HEK293 (cell line): ENCODE results near the gene PSAT1.

Source experiments
- CTCF ChIA-PET: fragments of 350-600 bp; formaldehyde crosslinking; extraction: SDS; loops from one replicate; lab custom pipeline; 2021; ENCODE audit warnings: antibody characterized with exemption; lab: Yijun Ruan, JAX
- POLR2A ChIA-PET: fragments of 300-600 bp; formaldehyde crosslinking; extraction: SDS; loops from one replicate; lab custom pipeline; 2020; ENCODE audit warnings: antibody characterized with exemption, inconsistent platforms; lab: Yijun Ruan, JAX
- H3K27ac ChIP-seq: fragments of 200-500 bp; sonication (Bioruptor generic); 2 replicates; pipeline ENCODE4 v1.5.1; 2014; ENCODE audit warnings: low read depth, low read length, control low read depth, inconsistent platforms; ENCODE audit errors: extremely low read depth
- H3K36me3 ChIP-seq, 2 experiments: fragments of 200-500 bp in 1 of 2; sonication (Bioruptor generic) in 1 of 2; 1 replicate in 1 of 2; 2 replicates in 1 of 2; pipeline ENCODE4 v1.5.1; 2014 to 2017; ENCODE audit warnings: inconsistent platforms in 2 of 2, low read length in 2 of 2; ENCODE audit not compliant: control insufficient read depth in 2 of 2, insufficient read depth in 1 of 2
- H3K4me1 ChIP-seq: fragments of 200-500 bp; sonication (Bioruptor generic); 2 replicates; pipeline ENCODE4 v1.5.1; 2014; ENCODE audit warnings: mild to moderate bottlenecking, low read length, inconsistent platforms; ENCODE audit not compliant: control insufficient read depth, insufficient read depth
- H3K4me3 ChIP-seq: 2 replicates; pipeline ENCODE4 v1.5.1; 2011; ENCODE audit warnings: low read depth, mild to moderate bottlenecking, control low read depth, low read length, moderate library complexity
- H3K9me3 ChIP-seq: fragments of 200-500 bp; sonication (Bioruptor generic); 2 replicates; pipeline ENCODE4 v1.5.1; 2014; ENCODE audit warnings: low read depth, low read length, inconsistent platforms; ENCODE audit not compliant: control insufficient read depth, insufficient read depth
- HOXA7 ChIP-seq: sonication (generic); formaldehyde crosslinking; IDR thresholded peaks from 2 replicates; pipeline ENCODE4 v1.8.1; 2022; ENCODE audit warnings: missing genetic modification reagents, borderline replicate concordance
- IKZF3 ChIP-seq: fragments of 450-650 bp; IDR thresholded peaks from 2 replicates; pipeline ENCODE4 v1.5.0; 2018; ENCODE audit warnings: missing biosample characterization, mild to moderate bottlenecking, missing genetic modification characterization, moderate library complexity
- KLF16 ChIP-seq: fragments of 450-650 bp; formaldehyde crosslinking; IDR thresholded peaks from 2 replicates; pipeline ENCODE4 v1.5.1; 2017; ENCODE audit warnings: missing biosample characterization, missing genetic modification characterization
- MEIS1 ChIP-seq: sonication (generic); formaldehyde crosslinking; IDR thresholded peaks from 2 replicates; pipeline ENCODE4 v1.8.1; 2022; ENCODE audit warnings: missing genetic modification reagents, mild to moderate bottlenecking, borderline replicate concordance
- REPIN1 ChIP-seq: fragments of 450-650 bp; formaldehyde crosslinking; IDR thresholded peaks from 2 replicates; pipeline ENCODE4 v1.5.1; 2017; ENCODE audit warnings: missing biosample characterization, missing genetic modification characterization, low read depth
- SETDB1 ChIP-seq: IDR thresholded peaks from one replicate; pipeline ENCODE4 v1.6.1; 2017; ENCODE audit warnings: mild to moderate bottlenecking, low read length, moderate library complexity, mixed read lengths; ENCODE audit not compliant: insufficient read length
- SP7 ChIP-seq: fragments of 450-650 bp; formaldehyde crosslinking; IDR thresholded peaks from 2 replicates; pipeline ENCODE4 v1.5.1; 2016; ENCODE audit warnings: missing biosample characterization, missing genetic modification characterization
- YY1 ChIP-seq: fragments of 450-650 bp; formaldehyde crosslinking; IDR thresholded peaks from 2 replicates; pipeline ENCODE4 v1.5.1; 2018; ENCODE audit warnings: missing biosample characterization, missing genetic modification characterization
- ZBTB17 ChIP-seq: fragments of 450-650 bp; formaldehyde crosslinking; IDR thresholded peaks from 2 replicates; pipeline ENCODE4 v1.5.1; 2016; ENCODE audit warnings: missing biosample characterization, missing genetic modification characterization
- ZEB2 ChIP-seq: fragments of 450-650 bp; formaldehyde crosslinking; IDR thresholded peaks from 2 replicates; pipeline ENCODE4 v1.5.1; 2016; ENCODE audit warnings: missing biosample characterization, missing genetic modification characterization
- ZIC2 ChIP-seq: fragments of 450-650 bp; formaldehyde crosslinking; IDR thresholded peaks from 2 replicates; pipeline ENCODE4 v1.5.1; 2016; ENCODE audit warnings: missing biosample characterization, missing genetic modification characterization
- ZNF10 ChIP-seq: fragments of 450-650 bp; formaldehyde crosslinking; IDR thresholded peaks from 2 replicates; pipeline ENCODE4 v1.5.1; 2017; ENCODE audit warnings: missing biosample characterization, missing genetic modification characterization
- ZNF138 ChIP-seq: fragments of 450-650 bp; formaldehyde crosslinking; IDR thresholded peaks from 2 replicates; pipeline ENCODE4 v1.5.1; 2016; ENCODE audit warnings: missing biosample characterization, missing genetic modification characterization, borderline replicate concordance
- ZNF146 ChIP-seq: fragments of 450-650 bp; formaldehyde crosslinking; IDR thresholded peaks from 2 replicates; pipeline ENCODE4 v1.5.1; 2016; ENCODE audit warnings: missing biosample characterization, missing genetic modification characterization
- ZNF155 ChIP-seq: fragments of 450-650 bp; formaldehyde crosslinking; IDR thresholded peaks from 2 replicates; pipeline ENCODE4 v1.5.1; 2016; ENCODE audit warnings: missing biosample characterization, missing genetic modification characterization
- ZNF2 ChIP-seq: fragments of 450-650 bp; formaldehyde crosslinking; IDR thresholded peaks from 2 replicates; pipeline ENCODE4 v1.5.1; 2016; ENCODE audit warnings: missing biosample characterization, missing genetic modification characterization
- ZNF202 ChIP-seq: fragments of 450-650 bp; formaldehyde crosslinking; IDR thresholded peaks from 2 replicates; pipeline ENCODE4 v1.5.1; 2016; ENCODE audit warnings: missing biosample characterization, missing genetic modification characterization, borderline replicate concordance
- ZNF221 ChIP-seq: fragments of 450-650 bp; formaldehyde crosslinking; IDR thresholded peaks from 2 replicates; pipeline ENCODE4 v1.5.1; 2017; ENCODE audit warnings: missing biosample characterization, missing genetic modification characterization, borderline replicate concordance
- ZNF416 ChIP-seq: fragments of 450-650 bp; formaldehyde crosslinking; IDR thresholded peaks from 2 replicates; pipeline ENCODE4 v1.5.1; 2016; ENCODE audit warnings: missing biosample characterization, missing genetic modification characterization
- ZNF510 ChIP-seq: fragments of 450-650 bp; formaldehyde crosslinking; IDR thresholded peaks from 2 replicates; pipeline ENCODE4 v1.5.1; 2018; ENCODE audit warnings: mild to moderate bottlenecking, missing genetic modification characterization, missing biosample characterization; ENCODE audit not compliant: insufficient replicate concordance
- ZNF514 ChIP-seq: fragments of 450-650 bp; formaldehyde crosslinking; IDR thresholded peaks from 2 replicates; pipeline ENCODE4 v1.5.1; 2016; ENCODE audit warnings: missing biosample characterization, missing genetic modification characterization
- ZNF529 ChIP-seq: fragments of 450-650 bp; formaldehyde crosslinking; IDR thresholded peaks from 2 replicates; pipeline ENCODE4 v1.5.1; 2017; ENCODE audit warnings: missing genetic modification characterization, missing biosample characterization; ENCODE audit not compliant: insufficient replicate concordance
- ZNF530 ChIP-seq: fragments of 450-650 bp; formaldehyde crosslinking; IDR thresholded peaks from 2 replicates; pipeline ENCODE4 v1.5.1; 2016; ENCODE audit warnings: low read depth, missing biosample characterization, missing genetic modification characterization
- ZNF561 ChIP-seq: fragments of 450-650 bp; IDR thresholded peaks from 2 replicates; pipeline ENCODE4 v1.5.1; 2018; ENCODE audit warnings: missing biosample characterization, missing genetic modification characterization, borderline replicate concordance
- ZNF658 ChIP-seq: fragments of 450-650 bp; formaldehyde crosslinking; IDR thresholded peaks from 2 replicates; pipeline ENCODE4; 2016; ENCODE audit warnings: missing biosample characterization, missing genetic modification characterization
- ZNF660 ChIP-seq: fragments of 450-650 bp; IDR thresholded peaks from 2 replicates; pipeline ENCODE4 v1.5.1; 2018; ENCODE audit warnings: missing biosample characterization, mild to moderate bottlenecking, missing genetic modification characterization
- ZNF677 ChIP-seq: fragments of 450-650 bp; IDR thresholded peaks from 2 replicates; pipeline ENCODE4 v1.5.0; 2018; ENCODE audit warnings: missing biosample characterization, mild to moderate bottlenecking, missing genetic modification characterization, moderate library complexity
- ZNF776 ChIP-seq: fragments of 450-650 bp; formaldehyde crosslinking; IDR thresholded peaks from 2 replicates; pipeline ENCODE4 v1.5.0; 2017; ENCODE audit warnings: missing biosample characterization, missing genetic modification characterization, borderline replicate concordance
- ZNF777 ChIP-seq: fragments of 450-650 bp; formaldehyde crosslinking; IDR thresholded peaks from 2 replicates; pipeline ENCODE4 v1.5.1; 2017; ENCODE audit warnings: missing biosample characterization, missing genetic modification characterization, borderline replicate concordance
- ZNF791 ChIP-seq: fragments of 450-650 bp; formaldehyde crosslinking; IDR thresholded peaks from 2 replicates; pipeline ENCODE4 v1.5.1; 2016; ENCODE audit warnings: missing biosample characterization, missing genetic modification characterization
- ZNF792 ChIP-seq: fragments of 450-650 bp; formaldehyde crosslinking; IDR thresholded peaks from 2 replicates; pipeline ENCODE4 v1.5.1; 2016; ENCODE audit warnings: missing biosample characterization, missing genetic modification characterization
- TF ChIP-seq, protein P1 (sequence below): fragments of 450-650 bp; formaldehyde crosslinking; IDR thresholded peaks from 2 replicates; pipeline ENCODE4; 2016; ENCODE audit warnings: missing biosample characterization, missing genetic modification characterization
- TF ChIP-seq, protein P2 (sequence below): fragments of 450-650 bp; formaldehyde crosslinking; IDR thresholded peaks from 2 replicates; pipeline ENCODE4 v1.5.1; 2016; ENCODE audit warnings: missing biosample characterization, missing genetic modification characterization, borderline replicate concordance
- TF ChIP-seq, protein P3 (sequence below): fragments of 450-650 bp; IDR thresholded peaks from 2 replicates; pipeline ENCODE4 v1.5.1; 2018; ENCODE audit warnings: missing biosample characterization, mild to moderate bottlenecking, missing genetic modification characterization

PSAT1 gene

DNA sequence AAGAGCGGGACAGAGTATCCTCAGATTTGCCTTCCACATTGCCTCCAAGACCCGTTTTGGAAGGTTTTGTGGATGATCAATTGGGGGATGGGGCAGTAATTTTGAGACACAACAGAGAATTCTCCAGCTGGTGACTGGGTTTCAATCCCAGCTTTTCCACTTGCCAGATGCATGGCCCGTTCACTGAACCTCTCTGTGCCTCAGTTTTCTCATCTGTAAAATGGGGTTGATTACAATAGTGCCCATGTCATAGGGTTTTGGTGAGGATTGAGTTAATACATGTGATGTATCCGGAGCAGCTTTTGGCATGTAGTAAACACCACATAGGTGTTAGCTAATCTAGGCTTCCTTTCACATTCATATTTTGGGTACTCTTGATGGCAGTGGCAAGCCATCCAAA lies 59.7 kb downstream of the PSAT1 start:
- POLR2A ChIA-PET = no interaction called here

DNA sequence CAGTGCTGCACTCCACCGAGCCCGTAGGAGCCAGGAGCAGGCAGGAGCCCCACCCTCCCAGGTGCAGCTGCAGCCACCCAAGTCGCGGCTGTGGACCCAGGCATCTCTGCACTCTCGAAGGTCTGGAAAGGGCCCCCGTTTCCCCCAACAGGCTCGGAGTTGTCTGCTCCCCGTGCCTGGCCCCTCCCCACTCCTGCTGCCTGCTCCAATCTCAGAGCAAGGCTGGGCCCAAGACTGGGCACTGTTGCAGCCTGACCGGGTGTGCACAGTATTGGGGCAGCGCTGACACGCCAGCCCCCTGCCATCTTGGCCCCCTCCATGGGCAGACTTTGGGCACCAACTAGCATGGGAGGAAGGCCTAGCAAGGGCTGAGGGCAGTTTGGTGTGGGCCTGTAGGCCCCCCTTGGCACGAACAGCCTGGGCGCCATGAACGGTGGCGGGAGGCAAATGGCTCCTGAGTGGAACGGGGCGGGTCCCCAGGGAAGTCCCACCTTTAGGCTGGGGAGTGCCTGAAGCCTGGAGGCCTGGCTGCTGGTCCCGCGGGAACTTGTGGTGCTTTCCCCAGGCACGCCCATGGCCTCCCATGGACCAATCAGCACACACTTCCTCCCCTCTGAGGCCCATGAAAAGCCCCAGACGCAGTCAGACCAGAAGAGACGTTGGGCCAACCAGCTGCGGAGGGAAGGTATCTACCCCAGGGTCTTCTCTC lies 60.4 kb downstream of the PSAT1 start:
- ChIA-PET POLR2A (no interaction called here), CTCF (interaction anchor here (0.6 to 2.4 kb wide), 3 partner anchors 8 to 57 kb away, joined by 3 to 21 read pairs (median 3); no protein-coding TSS in a partner anchor)
- TF ChIP-seq ZBTB17 (tag by site-specific recombination) = no peak
- TF ChIP-seq ZNF514 (tag by site-specific recombination) = no peak
- TF ChIP-seq ZNF561 (tag by site-specific recombination) = no peak
- TF ChIP-seq HOXA7 (CRISPR knock-in tag) = no peak
- no peak for TF ChIP-seq ZNF529
- TF ChIP-seq SP7 (tag by site-specific recombination) = no peak
- TF ChIP-seq, protein P1, sequence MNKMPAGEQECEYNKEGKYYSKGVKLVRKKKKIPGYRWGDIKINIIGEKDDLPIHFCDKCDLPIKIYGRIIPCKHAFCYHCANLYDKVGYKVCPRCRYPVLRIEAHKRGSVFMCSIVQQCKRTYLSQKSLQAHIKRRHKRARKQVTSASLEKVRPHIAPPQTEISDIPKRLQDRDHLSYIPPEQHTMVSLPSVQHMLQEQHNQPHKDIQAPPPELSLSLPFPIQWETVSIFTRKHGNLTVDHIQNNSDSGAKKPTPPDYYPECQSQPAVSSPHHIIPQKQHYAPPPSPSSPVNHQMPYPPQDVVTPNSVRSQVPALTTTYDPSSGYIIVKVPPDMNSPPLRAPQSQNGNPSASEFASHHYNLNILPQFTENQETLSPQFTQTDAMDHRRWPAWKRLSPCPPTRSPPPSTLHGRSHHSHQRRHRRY (tag by site-specific recombination) = no peak
- TF ChIP-seq SETDB1 = no peak
- TF ChIP-seq IKZF3 = no peak
- no peak for TF ChIP-seq ZNF792 (tag by site-specific recombination)
- no peak for TF ChIP-seq ZNF791
- TF ChIP-seq, protein P2, sequence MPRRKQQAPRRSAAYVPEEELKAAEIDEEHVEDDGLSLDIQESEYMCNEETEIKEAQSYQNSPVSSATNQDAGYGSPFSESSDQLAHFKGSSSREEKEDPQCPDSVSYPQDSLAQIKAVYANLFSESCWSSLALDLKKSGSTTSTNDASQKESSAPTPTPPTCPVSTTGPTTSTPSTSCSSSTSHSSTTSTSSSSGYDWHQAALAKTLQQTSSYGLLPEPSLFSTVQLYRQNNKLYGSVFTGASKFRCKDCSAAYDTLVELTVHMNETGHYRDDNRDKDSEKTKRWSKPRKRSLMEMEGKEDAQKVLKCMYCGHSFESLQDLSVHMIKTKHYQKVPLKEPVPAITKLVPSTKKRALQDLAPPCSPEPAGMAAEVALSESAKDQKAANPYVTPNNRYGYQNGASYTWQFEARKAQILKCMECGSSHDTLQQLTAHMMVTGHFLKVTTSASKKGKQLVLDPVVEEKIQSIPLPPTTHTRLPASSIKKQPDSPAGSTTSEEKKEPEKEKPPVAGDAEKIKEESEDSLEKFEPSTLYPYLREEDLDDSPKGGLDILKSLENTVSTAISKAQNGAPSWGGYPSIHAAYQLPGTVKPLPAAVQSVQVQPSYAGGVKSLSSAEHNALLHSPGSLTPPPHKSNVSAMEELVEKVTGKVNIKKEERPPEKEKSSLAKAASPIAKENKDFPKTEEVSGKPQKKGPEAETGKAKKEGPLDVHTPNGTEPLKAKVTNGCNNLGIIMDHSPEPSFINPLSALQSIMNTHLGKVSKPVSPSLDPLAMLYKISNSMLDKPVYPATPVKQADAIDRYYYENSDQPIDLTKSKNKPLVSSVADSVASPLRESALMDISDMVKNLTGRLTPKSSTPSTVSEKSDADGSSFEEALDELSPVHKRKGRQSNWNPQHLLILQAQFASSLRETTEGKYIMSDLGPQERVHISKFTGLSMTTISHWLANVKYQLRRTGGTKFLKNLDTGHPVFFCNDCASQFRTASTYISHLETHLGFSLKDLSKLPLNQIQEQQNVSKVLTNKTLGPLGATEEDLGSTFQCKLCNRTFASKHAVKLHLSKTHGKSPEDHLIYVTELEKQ (tag by site-specific recombination) = no peak
- TF ChIP-seq KLF16 (tag by site-specific recombination) = no peak
- TF ChIP-seq ZNF146 (tag by site-specific recombination) = no peak
- no peak for TF ChIP-seq ZNF138 (tag by site-specific recombination)
- no peak for TF ChIP-seq ZNF777 (tag by site-specific recombination)
- Histone ChIP-seq H3K36me3 (no peaks in the 10 kb centered on the region), H3K27ac (no peak overlapping the region), H3K4me1 (no peaks in the 10 kb centered on the region), H3K9me3 (no peaks in the 10 kb centered on the region), H3K4me3 (no peak overlapping the region)

More for the DNA sequence above, 59.7 kb downstream of the PSAT1 start:
- Histone ChIP-seq H3K9me3 (no peaks in the 10 kb centered on the region), H3K4me1 (no peaks in the 10 kb centered on the region), H3K36me3 (no peaks in the 10 kb centered on the region), H3K4me3 (no peak overlapping the region), H3K27ac (no peak overlapping the region)
- TF ChIP-seq ZNF677 (tag by site-specific recombination) = no peak
- no peak for TF ChIP-seq ZNF530 (tag by site-specific recombination)
- TF ChIP-seq, protein P3, sequence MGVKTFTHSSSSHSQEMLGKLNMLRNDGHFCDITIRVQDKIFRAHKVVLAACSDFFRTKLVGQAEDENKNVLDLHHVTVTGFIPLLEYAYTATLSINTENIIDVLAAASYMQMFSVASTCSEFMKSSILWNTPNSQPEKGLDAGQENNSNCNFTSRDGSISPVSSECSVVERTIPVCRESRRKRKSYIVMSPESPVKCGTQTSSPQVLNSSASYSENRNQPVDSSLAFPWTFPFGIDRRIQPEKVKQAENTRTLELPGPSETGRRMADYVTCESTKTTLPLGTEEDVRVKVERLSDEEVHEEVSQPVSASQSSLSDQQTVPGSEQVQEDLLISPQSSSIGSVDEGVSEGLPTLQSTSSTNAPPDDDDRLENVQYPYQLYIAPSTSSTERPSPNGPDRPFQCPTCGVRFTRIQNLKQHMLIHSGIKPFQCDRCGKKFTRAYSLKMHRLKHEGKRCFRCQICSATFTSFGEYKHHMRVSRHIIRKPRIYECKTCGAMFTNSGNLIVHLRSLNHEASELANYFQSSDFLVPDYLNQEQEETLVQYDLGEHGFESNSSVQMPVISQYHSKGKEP (tag by site-specific recombination) = no peak
- TF ChIP-seq ZNF510 (tag by site-specific recombination) = no peak
- no peak for TF ChIP-seq ZNF776 (tag by site-specific recombination)
- no peak for TF ChIP-seq ZIC2
- TF ChIP-seq ZNF658 = no peak
- no peak for TF ChIP-seq MEIS1
- no peak for TF ChIP-seq ZNF416 (tag by site-specific recombination)
- no peak for TF ChIP-seq ZNF660
- TF ChIP-seq ZNF202 (tag by site-specific recombination) = no peak
- TF ChIP-seq ZNF10 (tag by site-specific recombination) = no peak
- TF ChIP-seq REPIN1 = no peak
- no peak for TF ChIP-seq ZNF2 (tag by site-specific recombination)
- TF ChIP-seq ZNF791 = no peak
- no peak for TF ChIP-seq YY1 (tag by site-specific recombination)
- no peak for TF ChIP-seq ZNF221 (tag by site-specific recombination)
- no peak for TF ChIP-seq ZEB2 (tag by site-specific recombination)
- TF ChIP-seq ZNF155 (tag by site-specific recombination) = no peak
- CTCF ChIA-PET = no interaction called here
